Ishikawa (cell line): ENCODE measurements around the gene RPS6KA1.

ENCODE experiments used
- CEBPB ChIP-seq: IDR thresholded peaks from 2 replicates; pipeline ENCODE4 v1.6.1; 2012
- CREB1 ChIP-seq: IDR thresholded peaks from 2 replicates; pipeline ENCODE4 v1.6.1; 2012; ENCODE audit warnings: low read depth
- EGR1 ChIP-seq: IDR thresholded peaks from 2 replicates; pipeline ENCODE4 v1.6.1; 2012
- EP300 ChIP-seq: IDR thresholded peaks from 2 replicates; pipeline ENCODE4 v1.6.1; 2012; ENCODE audit warnings: borderline replicate concordance
- FOXM1 ChIP-seq: IDR thresholded peaks from 2 replicates; pipeline ENCODE4 v1.6.1; 2012; ENCODE audit warnings: low read depth, borderline replicate concordance
- RAD21 ChIP-seq: IDR thresholded peaks from 2 replicates; pipeline ENCODE4 v1.6.1; 2012; ENCODE audit warnings: low read depth
- TAF1 ChIP-seq: IDR thresholded peaks from 2 replicates; pipeline ENCODE4 v1.6.1; 2012; ENCODE audit warnings: low read depth, mild to moderate bottlenecking
- TEAD4 ChIP-seq: IDR thresholded peaks from 2 replicates; pipeline ENCODE4 v1.6.1; 2012
- YY1 ChIP-seq: IDR thresholded peaks from 2 replicates; pipeline ENCODE4 v1.6.1; 2012; ENCODE audit warnings: low read depth
- ZBTB7A ChIP-seq: IDR thresholded peaks from 2 replicates; pipeline ENCODE4 v1.6.1; 2012; ENCODE audit warnings: low read depth
- TF ChIP-seq, protein P1 (sequence below): IDR thresholded peaks from 2 replicates; pipeline ENCODE4 v1.6.1; 2012
- TF ChIP-seq, protein P2 (sequence below): IDR thresholded peaks from 2 replicates; pipeline ENCODE4 v1.6.1; 2012; ENCODE audit warnings: low read depth, mild to moderate bottlenecking

DNA sequence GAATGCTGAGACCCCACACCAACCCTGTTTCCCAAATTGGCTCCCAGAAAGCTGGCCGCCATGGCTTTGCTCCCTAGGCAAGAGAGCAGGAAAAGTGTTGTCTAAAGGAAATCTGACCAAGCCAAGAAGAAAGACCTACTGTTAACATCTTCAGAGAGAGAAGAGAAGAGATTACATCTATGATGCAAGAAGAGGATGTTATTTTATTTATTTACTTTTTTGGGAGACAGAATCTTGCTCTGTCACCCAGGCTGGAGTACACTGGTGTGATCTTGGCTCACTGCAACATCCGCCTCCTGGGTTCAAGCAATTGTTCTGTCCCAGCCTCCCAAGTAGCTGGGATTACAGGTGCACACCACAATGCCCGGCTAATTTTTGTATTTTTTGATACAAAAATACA lies 35.6 kb upstream of the RPS6KA1 start:
- no peak for TF ChIP-seq ZBTB7A
- TF ChIP-seq RAD21 = no peak
- TF ChIP-seq, protein P1, sequence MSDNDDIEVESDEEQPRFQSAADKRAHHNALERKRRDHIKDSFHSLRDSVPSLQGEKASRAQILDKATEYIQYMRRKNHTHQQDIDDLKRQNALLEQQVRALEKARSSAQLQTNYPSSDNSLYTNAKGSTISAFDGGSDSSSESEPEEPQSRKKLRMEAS = no peak
- TF ChIP-seq, protein P2, sequence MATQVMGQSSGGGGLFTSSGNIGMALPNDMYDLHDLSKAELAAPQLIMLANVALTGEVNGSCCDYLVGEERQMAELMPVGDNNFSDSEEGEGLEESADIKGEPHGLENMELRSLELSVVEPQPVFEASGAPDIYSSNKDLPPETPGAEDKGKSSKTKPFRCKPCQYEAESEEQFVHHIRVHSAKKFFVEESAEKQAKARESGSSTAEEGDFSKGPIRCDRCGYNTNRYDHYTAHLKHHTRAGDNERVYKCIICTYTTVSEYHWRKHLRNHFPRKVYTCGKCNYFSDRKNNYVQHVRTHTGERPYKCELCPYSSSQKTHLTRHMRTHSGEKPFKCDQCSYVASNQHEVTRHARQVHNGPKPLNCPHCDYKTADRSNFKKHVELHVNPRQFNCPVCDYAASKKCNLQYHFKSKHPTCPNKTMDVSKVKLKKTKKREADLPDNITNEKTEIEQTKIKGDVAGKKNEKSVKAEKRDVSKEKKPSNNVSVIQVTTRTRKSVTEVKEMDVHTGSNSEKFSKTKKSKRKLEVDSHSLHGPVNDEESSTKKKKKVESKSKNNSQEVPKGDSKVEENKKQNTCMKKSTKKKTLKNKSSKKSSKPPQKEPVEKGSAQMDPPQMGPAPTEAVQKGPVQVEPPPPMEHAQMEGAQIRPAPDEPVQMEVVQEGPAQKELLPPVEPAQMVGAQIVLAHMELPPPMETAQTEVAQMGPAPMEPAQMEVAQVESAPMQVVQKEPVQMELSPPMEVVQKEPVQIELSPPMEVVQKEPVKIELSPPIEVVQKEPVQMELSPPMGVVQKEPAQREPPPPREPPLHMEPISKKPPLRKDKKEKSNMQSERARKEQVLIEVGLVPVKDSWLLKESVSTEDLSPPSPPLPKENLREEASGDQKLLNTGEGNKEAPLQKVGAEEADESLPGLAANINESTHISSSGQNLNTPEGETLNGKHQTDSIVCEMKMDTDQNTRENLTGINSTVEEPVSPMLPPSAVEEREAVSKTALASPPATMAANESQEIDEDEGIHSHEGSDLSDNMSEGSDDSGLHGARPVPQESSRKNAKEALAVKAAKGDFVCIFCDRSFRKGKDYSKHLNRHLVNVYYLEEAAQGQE = no peak
- TF ChIP-seq TEAD4 = no peak
- TF ChIP-seq EGR1 = no peak
- no peak for TF ChIP-seq YY1
- no peak for TF ChIP-seq CREB1
- no peak for TF ChIP-seq EP300
- no peak for TF ChIP-seq CEBPB
- TF ChIP-seq FOXM1 = no peak
- TF ChIP-seq TAF1 = no peak
